HepG2 (cell line): ENCODE data around the gene CCDC106. TPM values are rescaled to one million over a fixed set of nuclear protein-coding genes. Genes with fewer than 3 reads are reported as not detected.

Source experiments
- ATAC-seq: fragments of 200-7000 bp; cut with Tn5 transposase; 3 replicates; pipeline ENCODE4 v1.9.1; 2020; ENCODE audit warnings: mild to moderate bottlenecking, moderate library complexity
- BruUV-seq: library from RNA; stranded (reverse); fragments of 400-500 nt; replicated peaks from 2 replicates; lab custom pipeline; 2021; lab: Mats Ljungman, UMichigan
- CTCF ChIA-PET: fragments of 300-600 bp; formaldehyde crosslinking; extraction: SDS; loops from one replicate; lab custom pipeline; 2021; ENCODE audit warnings: low total read pairs, inconsistent platforms, low intra/inter-chr PET ratio; lab: Yijun Ruan, JAX
- POLR2A ChIA-PET: fragments of 350-600 bp; sonication (Branson Sonifier 250); formaldehyde crosslinking; loops from one replicate; lab custom pipeline; 2020; ENCODE audit warnings: antibody characterized with exemption, inconsistent platforms; lab: Yijun Ruan, JAX
- DNase-seq: peaks from one replicate; pipeline ENCODE4 v3.0.0-alpha.2; 2015; ENCODE audit warnings: low spot score
- FAIRE-seq: peaks from 3 replicates; lab custom pipeline; 2011; peaks lifted over from hg19 to GRCh38; lab: Jason Lieb, UNC
- H2AFZ ChIP-seq: one replicate; pipeline ENCODE4 v1.6.1; 2011; ENCODE audit warnings: low read length, inconsistent platforms
- H3K27ac ChIP-seq: fragments of 300-600 bp; 3 replicates; pipeline ENCODE4 v1.8.0; 2011; ENCODE audit warnings: mixed run types, mild to moderate bottlenecking, mixed read lengths, low read length, inconsistent platforms; ENCODE audit not compliant: insufficient read depth; ENCODE audit errors: extremely low read length
- H3K27me3 ChIP-seq, 2 experiments: fragments of 200-600 bp in 1 of 2; 2 replicates in 1 of 2; 3 replicates in 1 of 2; pipeline versions ENCODE4 v1.6.0 to v1.8.0; 2011; ENCODE audit warnings: low read length in 2 of 2, mild to moderate bottlenecking in 2 of 2, moderate library complexity in 2 of 2, inconsistent platforms in 1 of 2; ENCODE audit not compliant: insufficient read depth in 2 of 2, control insufficient read depth in 1 of 2
- H3K36me3 ChIP-seq, 2 experiments: fragments of 200-600 bp in 1 of 2; replicated peaks in 1 of 2; 2 replicates in 1 of 2; 3 replicates in 1 of 2; pipeline versions ENCODE4 v1.5.1 to v1.8.0; 2011; ENCODE audit warnings: low read length in 2 of 2, inconsistent platforms in 1 of 2; ENCODE audit not compliant: insufficient read depth in 2 of 2, control insufficient read depth in 1 of 2
- H3K4me1 ChIP-seq: 2 replicates; pipeline ENCODE4 v1.5.1; 2012; ENCODE audit warnings: low read length, inconsistent platforms; ENCODE audit not compliant: insufficient read depth
- H3K4me2 ChIP-seq: 2 replicates; pipeline ENCODE4 v1.6.0; 2011; ENCODE audit warnings: low read depth, low read length, inconsistent platforms
- H3K4me3 ChIP-seq, 3 experiments: fragments of 200-600 bp in 1 of 3; sonication (generic), shearing (Covaris generic) in 1 of 3; replicated peaks in 1 of 3; 2 replicates each; pipeline ENCODE4 v1.5.1; 2011 to 2016; ENCODE audit warnings: low read length in 3 of 3, inconsistent platforms in 2 of 3, low read depth in 2 of 3, mild to moderate bottlenecking in 2 of 3, control low read depth in 1 of 3, mixed read lengths in 1 of 3; ENCODE audit not compliant: insufficient read depth in 1 of 3
- H3K79me2 ChIP-seq: one replicate; pipeline ENCODE4 v1.6.1; 2011; ENCODE audit warnings: low read length, inconsistent platforms; ENCODE audit not compliant: insufficient read depth
- H3K9ac ChIP-seq: 2 replicates; pipeline ENCODE4 v1.6.0; 2011; ENCODE audit warnings: mild to moderate bottlenecking, low read depth, low read length, inconsistent platforms; ENCODE audit not compliant: insufficient read depth
- H3K9me3 ChIP-seq: 2 replicates; pipeline ENCODE4 v1.5.1; 2012; ENCODE audit warnings: mild to moderate bottlenecking, low read length
- H4K20me1 ChIP-seq: 2 replicates; pipeline ENCODE4 v1.6.0; 2011; ENCODE audit warnings: inconsistent platforms, mild to moderate bottlenecking, low read length, moderate library complexity; ENCODE audit not compliant: insufficient read depth
- AGO2 ChIP-seq: fragments of 200-400 bp; formaldehyde crosslinking; optimal IDR thresholded peaks from 2 replicates; pipeline ENCODE3; 2017; ENCODE audit warnings: mild to moderate bottlenecking, low read depth, low read length, moderate library complexity
- ELK4 ChIP-seq: sonication (generic); formaldehyde crosslinking; IDR thresholded peaks from 2 replicates; pipeline ENCODE4 v1.9.0; 2021; ENCODE audit warnings: missing genetic modification reagents, borderline replicate concordance
- FOXO4 ChIP-seq: sonication (generic); formaldehyde crosslinking; conservative IDR thresholded peaks from 2 replicates; pipeline ENCODE4 v1.8.1; 2023; ENCODE audit warnings: missing genetic modification reagents
- WGBS: methylation state at CpG from one replicate; pipeline ENCODE4 v1.1.6; 2017; ENCODE audit warnings: low lambda C conversion rate; 5-methylcytosine and 5-hydroxymethylcytosine counted together
- in situ Hi-C: cut with HindIII; loops from 2 replicates; pipeline ENCODE4 v1.10.0; 2017; ENCODE audit warnings: low pct_unique_long_range_greater_than_20kb; ENCODE audit not compliant: extremely low pct_ligation_motif_present
- intact Hi-C: fragments of 100-400 bp; cut with micrococcal nuclease; formaldehyde crosslinking; loops from one replicate; pipeline ENCODE4 v1.10.0; 2022; ENCODE audit not compliant: unreplicated experiment
- polyA plus RNA-seq, 8 experiments: library from polyadenylated mRNA; depleted of rRNA in 3 of 8; stranded (reverse) in 7 of 8; unstranded in 1 of 8; fragments of >200 nt; fragmentation: Illumina TruSeq in 4 of 8; extraction: Trizol in 4 of 8; gene quantifications; 2 replicates each; pipeline versions ENCODE4 v1.2.1 to v1.2.3, GENCODE V29; 2011 to 2016; ENCODE audit warnings: low read depth in 4 of 8, missing spikeins in 1 of 8, mixed read lengths in 1 of 8; ENCODE audit not compliant: insufficient read depth in 1 of 8
- total RNA-seq, 5 experiments: library from RNA; depleted of rRNA; stranded (reverse); fragments of >200 nt; fragmentation: Illumina TruSeq; extraction: Trizol; gene quantifications; 2 replicates each; pipeline ENCODE4 v1.2.3, GENCODE V29; 2016; ENCODE audit warnings: low read depth in 1 of 5

CCDC106 gene
- total and polyA plus RNA-seq, 2 of the 13 experiments (the other 11 are each of a cell fraction or from before 2014, with no cell fraction given) = 4.7 to 8.8 TPM

GRCh38 chr19:55679343-55680257 lies 31.6 kb downstream of the CCDC106 start:
- H3K27me3 ChIP-seq = no peaks in the 10 kb centered on the region; a peak in 1 of 5 replicates
- 96% methylated on average over 20 of the region's 24 CpGs for WGBS
- CTCF ChIA-PET = no interaction called here
- no peaks in the 10 kb centered on the region; the same call in 1 of the 2 replicates for H4K20me1 ChIP-seq
- BruUV-seq = no TSS peak
- in situ Hi-C loops = no loop called here
- no peak for DNase-seq
- no peak overlapping the region for H3K27ac ChIP-seq
- H3K36me3 ChIP-seq = peaks cover 21 to 47% of the 10 kb centered on the region in 2 experiments; a peak in 4 of 5 replicates
- 0 out of 2 replicates have a peak, but pooled peaks have one; percentile 26 for TF ChIP-seq FOXO4 (CRISPR knock-in tag)
- peak; percentile 17 for TF ChIP-seq AGO2
- no peak for TF ChIP-seq ELK4 (CRISPR knock-in tag)
- H3K9me3 ChIP-seq = no peaks in the 10 kb centered on the region
- intact Hi-C loops = no loop called here
- H2AFZ ChIP-seq = no peak overlapping the region
- no peak overlapping the region for H3K4me2 ChIP-seq
- no peak overlapping the region for H3K4me3 ChIP-seq
- H3K9ac ChIP-seq = no peak overlapping the region
- no peak for FAIRE-seq
- ATAC-seq = no peak
- POLR2A ChIA-PET = no interaction called here
- peaks cover 62% of the 10 kb centered on the region for H3K79me2 ChIP-seq
- peaks cover 73% of the 10 kb centered on the region for H3K4me1 ChIP-seq
